ENCODE measurements around the gene OR5M3. TPM values are rescaled to one million over a fixed set of nuclear protein-coding genes. Genes with fewer than 3 reads are reported as not detected.

Gene OR5M3
- total and polyA plus RNA-seq, 7 experiments from 2014 or later, result not detected

DNA sequence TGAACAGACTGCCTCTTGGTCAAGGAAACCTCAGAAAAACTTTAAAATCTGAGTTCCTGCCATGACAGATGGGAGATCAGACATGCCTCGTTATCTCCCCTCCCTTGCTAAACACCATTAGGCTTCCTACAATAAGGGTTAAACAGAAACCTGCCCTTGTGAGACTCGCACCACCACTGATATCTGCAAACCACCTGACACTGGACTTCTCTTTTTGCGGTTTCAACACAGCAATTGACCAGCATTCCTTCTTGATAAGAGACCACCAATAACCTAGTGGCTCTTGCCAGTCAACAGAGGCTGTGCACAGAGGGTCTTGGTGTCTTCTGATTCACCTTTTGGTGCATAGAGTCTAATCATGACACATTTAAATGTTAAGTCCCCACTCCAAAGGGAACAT lies 13.6 kb upstream of the OR5M3 start:
- no peaks in the 10 kb centered on the region for H3K4me1 Mint-ChIP-seq
- H3K9me3 Mint-ChIP-seq, result peaks cover 3 to 15% (median 7%) of the 10 kb centered on the region in 11 donors
- Histone ChIP-seq H3K4me1 (ENCODE audit: control insufficient read depth in 2 of 2, insufficient read depth in 2 of 2, low read length in 2 of 2) (no peaks in the 10 kb centered on the region), H3K27ac (ENCODE audit: low read depth, low read length) (no peak overlapping the region), H3K36me3 (ENCODE audit: control insufficient read depth in 2 of 3, insufficient read depth in 3 of 3, low read length in 3 of 3) (no peaks in the 10 kb centered on the region), H3K4me3 (ENCODE audit: low read length) (no peak overlapping the region), H3K9me3 (ENCODE audit: control insufficient read depth in 2 of 3, low read length in 3 of 3) (no peaks in the 10 kb centered on the region), H3K27me3 (ENCODE audit: control insufficient read depth in 2 of 2, insufficient read depth in 2 of 2, low read length in 2 of 2) (no peaks in the 10 kb centered on the region)
- H3K36me3 Mint-ChIP-seq, result no peaks in the 10 kb centered on the region
- DNase-seq (no peak), ATAC-seq (no peak)
- H3K4me3 Mint-ChIP-seq, result no peak overlapping the region
- H3K27me3 Mint-ChIP-seq, result no peaks in the 10 kb centered on the region
- ChIA-PET POLR2A (no interaction called here), CTCF (no interaction called here)
- no peak overlapping the region for H3K27ac Mint-ChIP-seq
- intact Hi-C loops (cut with micrococcal nuclease), result no loop called here

DNA sequence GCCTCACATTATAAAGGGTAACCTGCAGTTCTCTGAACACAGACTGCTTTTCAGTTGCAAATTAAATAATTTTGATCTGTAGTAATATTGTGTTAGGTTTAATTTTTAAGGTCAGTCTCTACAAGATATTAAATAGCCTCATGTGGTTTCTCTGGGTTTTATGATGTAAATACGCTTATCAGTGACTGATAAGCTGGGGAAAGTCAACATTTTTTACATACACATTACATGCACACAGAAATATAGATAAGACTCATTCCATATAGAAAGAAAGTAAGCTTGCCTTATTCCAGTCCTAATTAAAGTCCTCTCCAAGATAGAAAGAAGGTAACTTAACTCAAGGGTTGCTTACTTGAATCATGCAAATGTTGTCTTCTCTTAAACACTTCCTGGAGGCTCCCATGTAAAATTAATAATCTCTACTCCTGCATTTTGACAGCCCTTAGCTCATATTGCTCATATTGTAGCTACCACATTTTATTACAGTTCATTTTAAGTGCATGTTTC lies 1.6 kb upstream of the OR5M3 start:
- Mint-ChIP-seq H3K9me3 (peaks cover 0 to 13% (median 6%) of the 10 kb centered on the region in 11 donors), H3K27ac (no peak overlapping the region), H3K36me3 (peaks cover 0 to 6% (median 0%) of the 10 kb centered on the region in 5 donors), H3K4me3 (no peak overlapping the region), H3K4me1 (no peaks in the 10 kb centered on the region), H3K27me3 (no peaks in the 10 kb centered on the region)
- Histone ChIP-seq H3K27ac (ENCODE audit: low read depth, low read length) (no peak overlapping the region), H3K27me3 (ENCODE audit: control insufficient read depth in 2 of 2, insufficient read depth in 2 of 2, low read length in 2 of 2) (no peaks in the 10 kb centered on the region), H3K4me1 (ENCODE audit: control insufficient read depth in 2 of 2, insufficient read depth in 2 of 2, low read length in 2 of 2) (no peaks in the 10 kb centered on the region), H3K36me3 (ENCODE audit: control insufficient read depth in 2 of 3, insufficient read depth in 3 of 3, low read length in 3 of 3) (no peaks in the 10 kb centered on the region), H3K9me3 (ENCODE audit: control insufficient read depth in 2 of 3, low read length in 3 of 3) (no peaks in the 10 kb centered on the region), H3K4me3 (ENCODE audit: low read length) (no peak overlapping the region)
- ATAC-seq (no peak), DNase-seq (no peak)
- ChIA-PET CTCF (no interaction called here), POLR2A (no interaction called here)
- intact Hi-C loops (cut with micrococcal nuclease), result no loop called here

DNA sequence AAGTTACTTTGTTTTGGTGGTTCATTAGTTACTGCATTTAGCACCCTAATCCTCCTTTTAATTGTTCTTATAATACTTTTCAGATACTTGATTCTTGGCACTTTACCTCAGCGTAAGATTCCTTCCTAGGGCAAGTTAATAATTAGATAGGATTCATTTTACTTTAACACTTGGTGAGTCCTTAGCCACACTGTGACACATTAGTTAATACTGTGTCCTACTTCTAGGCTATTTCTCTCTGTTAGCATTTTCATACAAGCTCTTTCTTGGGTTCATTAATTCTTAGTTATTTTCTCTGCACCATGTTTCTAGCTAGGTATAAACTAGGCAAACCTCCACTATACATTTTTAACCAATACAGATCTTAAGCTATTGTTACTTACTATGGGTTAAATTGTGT lies 16.1 kb downstream of the OR5M3 start:
- peaks cover 0 to 17% (median 5%) of the 10 kb centered on the region in 11 donors for H3K9me3 Mint-ChIP-seq
- no peaks in the 10 kb centered on the region for H3K27me3 Mint-ChIP-seq
- intact Hi-C loops (cut with micrococcal nuclease), result no loop called here
- no peaks in the 10 kb centered on the region for H3K4me1 Mint-ChIP-seq
- Histone ChIP-seq H3K4me3 (ENCODE audit: low read length) (no peak overlapping the region), H3K9me3 (ENCODE audit: control insufficient read depth in 2 of 3, low read length in 3 of 3) (no peaks in the 10 kb centered on the region), H3K36me3 (ENCODE audit: control insufficient read depth in 2 of 3, insufficient read depth in 3 of 3, low read length in 3 of 3) (no peaks in the 10 kb centered on the region), H3K27ac (ENCODE audit: low read depth, low read length) (no peak overlapping the region), H3K4me1 (ENCODE audit: control insufficient read depth in 2 of 2, insufficient read depth in 2 of 2, low read length in 2 of 2) (no peaks in the 10 kb centered on the region), H3K27me3 (ENCODE audit: control insufficient read depth in 2 of 2, insufficient read depth in 2 of 2, low read length in 2 of 2) (no peaks in the 10 kb centered on the region)
- no peaks in the 10 kb centered on the region for H3K36me3 Mint-ChIP-seq
- ChIA-PET POLR2A (no interaction called here), CTCF (no interaction called here)
- H3K4me3 Mint-ChIP-seq, result no peak overlapping the region
- DNase-seq, result no peak
- H3K27ac Mint-ChIP-seq, result no peak overlapping the region
- no peak for ATAC-seq

DNA sequence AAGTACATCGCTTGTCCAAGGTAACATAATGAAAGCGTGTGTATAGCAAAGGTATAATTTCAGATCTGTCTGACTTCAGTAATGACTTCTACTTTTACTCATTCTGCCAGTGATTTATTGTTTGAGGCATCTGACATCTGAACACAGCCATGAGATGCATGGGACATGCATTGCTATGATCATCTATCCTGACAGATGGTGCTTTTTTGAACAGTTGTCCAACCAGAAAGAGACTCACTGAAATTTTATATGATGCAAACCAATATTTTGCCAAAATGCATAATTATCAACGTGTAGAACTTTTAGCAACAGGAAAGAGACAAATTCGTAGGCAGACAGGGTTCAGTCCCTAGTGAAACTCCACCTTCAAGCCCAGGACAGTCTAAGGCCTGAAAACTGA lies 19.6 kb downstream of the OR5M3 start:
- no peaks in the 10 kb centered on the region for H3K4me1 ChIP-seq (ENCODE audit: control insufficient read depth in 2 of 2, insufficient read depth in 2 of 2, low read length in 2 of 2)
- no peaks in the 10 kb centered on the region for H3K9me3 ChIP-seq (ENCODE audit: control insufficient read depth in 2 of 3, low read length in 3 of 3)
- no peak overlapping the region for H3K4me3 ChIP-seq (ENCODE audit: low read length)
- intact Hi-C loops (cut with micrococcal nuclease), result no loop called here
- Mint-ChIP-seq H3K4me1 (no peaks in the 10 kb centered on the region), H3K4me3 (no peak overlapping the region), H3K9me3 (peaks cover 0 to 20% (median 7%) of the 10 kb centered on the region in 11 donors), H3K27ac (no peak overlapping the region), H3K27me3 (no peaks in the 10 kb centered on the region), H3K36me3 (no peaks in the 10 kb centered on the region)
- no peak overlapping the region for H3K27ac ChIP-seq (ENCODE audit: low read depth, low read length)
- ChIA-PET CTCF (no interaction called here), POLR2A (no interaction called here)
- no peaks in the 10 kb centered on the region for H3K36me3 ChIP-seq (ENCODE audit: control insufficient read depth in 2 of 3, insufficient read depth in 3 of 3, low read length in 3 of 3)
- DNase-seq, result no peak
- no peak for ATAC-seq
- no peaks in the 10 kb centered on the region for H3K27me3 ChIP-seq (ENCODE audit: control insufficient read depth in 2 of 2, insufficient read depth in 2 of 2, low read length in 2 of 2)

Other genes starting within 250 kb of the OR5M3 start
- not detected for gene OR5T2, start 239.1 kb downstream of the OR5M3 start, total RNA-seq
- not detected for gene OR5T2, start 239.1 kb downstream of the OR5M3 start, polyA plus RNA-seq
- not detected for gene OR5T3, start 221.1 kb downstream of the OR5M3 start, total RNA-seq
- not detected for gene OR5T3, start 221.1 kb downstream of the OR5M3 start, polyA plus RNA-seq
- not detected for gene OR5T1, start 199.2 kb downstream of the OR5M3 start, total RNA-seq
- gene OR5T1, start 199.2 kb downstream of the OR5M3 start, polyA plus RNA-seq, result not detected
- not detected for gene OR8H1, start 181.1 kb downstream of the OR5M3 start, total RNA-seq
- gene OR8H1, start 181.1 kb downstream of the OR5M3 start, polyA plus RNA-seq, result not detected
- not detected for gene OR8K3, start 158.2 kb downstream of the OR5M3 start, total RNA-seq
- gene OR8K3, start 158.2 kb downstream of the OR5M3 start, polyA plus RNA-seq, result not detected
- not detected for gene OR8K1, start 127.3 kb downstream of the OR5M3 start, total RNA-seq
- gene OR8K1, start 127.3 kb downstream of the OR5M3 start, polyA plus RNA-seq, result not detected
- gene OR8J1, start 119.1 kb downstream of the OR5M3 start, total RNA-seq, result not detected
- gene OR8J1, start 119.1 kb downstream of the OR5M3 start, polyA plus RNA-seq, result not detected
- gene OR8U1, start 97.7 kb downstream of the OR5M3 start, total RNA-seq, result not detected
- not detected for gene OR8U1, start 97.7 kb downstream of the OR5M3 start, polyA plus RNA-seq
- not detected for gene OR5AL1, start 60.7 kb downstream of the OR5M3 start, total RNA-seq
- gene OR5AL1, start 60.7 kb downstream of the OR5M3 start, polyA plus RNA-seq, result not detected
- not detected for gene OR5M8, start 18.0 kb upstream of the OR5M3 start, total RNA-seq
- not detected for gene OR5M8, start 18.0 kb upstream of the OR5M3 start, polyA plus RNA-seq
- not detected for gene OR5M11, start 69.9 kb upstream of the OR5M3 start, total RNA-seq
- not detected for gene OR5M11, start 69.9 kb upstream of the OR5M3 start, polyA plus RNA-seq
- not detected for gene OR5M10, start 104.4 kb upstream of the OR5M3 start, total RNA-seq
- not detected for gene OR5M10, start 104.4 kb upstream of the OR5M3 start, polyA plus RNA-seq
- gene OR5M1, start 141.5 kb upstream of the OR5M3 start, total RNA-seq, result not detected
- gene OR5M1, start 141.5 kb upstream of the OR5M3 start, polyA plus RNA-seq, result not detected
- not detected for gene OR5AP2, start 169.1 kb upstream of the OR5M3 start, total RNA-seq
- not detected for gene OR5AP2, start 169.1 kb upstream of the OR5M3 start, polyA plus RNA-seq
- gene OR5AR1, start 190.3 kb upstream of the OR5M3 start, total RNA-seq, result not detected
- gene OR5AR1, start 190.3 kb upstream of the OR5M3 start, polyA plus RNA-seq, result not detected
- not detected for gene OR9G1, start 225.7 kb upstream of the OR5M3 start, total RNA-seq
- not detected for gene OR9G1, start 225.7 kb upstream of the OR5M3 start, polyA plus RNA-seq

Data from naive thymus-derived CD4-positive, alpha-beta T cell (primary cell).